Astrocyte of the hippocampus (primary cell): ENCODE data around the gene MYO3A.
"Not testable (repeated sequence)": the region's sequence is repeated elsewhere in the genome, so short reads cannot be mapped to it uniquely, and the experiment has no call there.

Source experiments
- DNase-seq: peaks from one replicate; pipeline ENCODE4 v3.0.0; 2011; ENCODE audit warnings: low read depth, low spot score

Gene MYO3A

GRCh38 chr10:26081459-26081858, 147.4 kb downstream of the MYO3A start:
- DNase-seq: no peak

DNA sequence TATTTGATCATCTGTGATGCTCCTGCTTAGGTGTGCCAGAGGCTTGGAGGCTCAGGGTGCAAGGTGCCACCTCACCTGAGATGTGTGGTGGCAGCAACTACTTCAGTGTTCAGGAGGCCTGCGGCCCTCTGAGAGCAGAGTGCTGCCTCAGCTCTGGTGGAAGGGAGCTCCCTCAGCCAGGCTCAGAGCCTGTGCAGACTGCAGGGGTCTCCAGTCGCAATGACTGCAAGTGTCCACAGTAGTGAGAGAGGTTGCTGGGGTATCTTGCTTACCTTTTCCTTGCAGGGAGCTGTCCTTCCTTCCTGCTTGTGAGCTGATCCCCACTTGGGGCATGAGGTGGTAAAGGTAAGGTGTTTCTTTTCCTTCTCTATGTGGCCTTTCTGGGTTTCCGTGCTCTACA, 151.5 kb downstream of the MYO3A start:
- no peak for DNase-seq

- no peak for DNase-seq
Measured at GRCh38 chr10:26087666-26088065, 153.6 kb downstream of the MYO3A start.

DNA sequence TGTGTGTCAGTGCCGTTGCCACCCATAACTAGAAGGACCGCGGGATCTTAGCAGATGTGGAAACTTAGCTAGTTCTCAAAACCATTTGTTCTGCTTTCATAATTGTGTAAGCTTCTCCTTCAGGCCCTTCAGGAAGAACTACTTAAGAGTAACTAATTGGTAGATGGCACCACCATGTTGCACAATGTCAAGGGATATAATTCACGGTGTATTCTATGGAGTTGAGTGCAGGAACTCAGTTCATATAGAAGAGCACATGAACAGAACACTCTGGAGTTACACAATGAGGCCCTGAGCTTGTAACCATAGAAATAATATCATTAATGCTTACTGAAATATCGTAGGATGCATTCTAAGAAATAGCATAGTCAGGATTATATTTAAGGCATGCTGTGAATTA, 156.0 kb downstream of the MYO3A start:
- no peak for DNase-seq

- no peak for DNase-seq
Measured at GRCh38 chr10:26090762-26091161, 156.7 kb downstream of the MYO3A start.

- DNase-seq: no peak
Measured at GRCh38 chr10:26093229-26093628, 159.2 kb downstream of the MYO3A start.

DNA sequence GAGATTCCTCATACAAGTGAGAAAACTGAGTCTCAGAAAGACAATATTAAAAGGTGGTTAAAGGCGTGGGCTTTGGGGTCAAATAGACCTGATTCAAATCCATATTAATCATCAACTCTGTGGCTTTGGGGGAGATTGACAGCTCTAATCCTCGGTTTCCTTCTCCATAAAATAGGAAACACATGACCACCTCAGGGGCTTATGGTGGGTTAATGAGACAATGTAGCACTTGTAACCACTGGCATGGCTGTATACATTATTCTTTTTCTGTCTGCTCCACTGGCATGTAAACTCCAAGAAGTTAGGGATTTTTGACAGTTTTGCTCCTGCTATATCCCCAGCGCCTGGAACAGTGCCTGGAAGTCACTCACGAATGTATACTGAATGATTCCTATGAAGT, 161.8 kb downstream of the MYO3A start:
- DNase-seq: no peak

GRCh38 chr10:26097549-26097948, 163.5 kb downstream of the MYO3A start:
- not testable (repeated sequence) for DNase-seq

- DNase-seq: no peak
Measured at GRCh38 chr10:26112532-26112931, 178.5 kb downstream of the MYO3A start.

- DNase-seq: peak; percentile 5
Measured at GRCh38 chr10:26138613-26139012, 204.6 kb downstream of the MYO3A start.

GRCh38 chr10:26156019-26156418, 222.0 kb downstream of the MYO3A start:
- no peak for DNase-seq

DNA sequence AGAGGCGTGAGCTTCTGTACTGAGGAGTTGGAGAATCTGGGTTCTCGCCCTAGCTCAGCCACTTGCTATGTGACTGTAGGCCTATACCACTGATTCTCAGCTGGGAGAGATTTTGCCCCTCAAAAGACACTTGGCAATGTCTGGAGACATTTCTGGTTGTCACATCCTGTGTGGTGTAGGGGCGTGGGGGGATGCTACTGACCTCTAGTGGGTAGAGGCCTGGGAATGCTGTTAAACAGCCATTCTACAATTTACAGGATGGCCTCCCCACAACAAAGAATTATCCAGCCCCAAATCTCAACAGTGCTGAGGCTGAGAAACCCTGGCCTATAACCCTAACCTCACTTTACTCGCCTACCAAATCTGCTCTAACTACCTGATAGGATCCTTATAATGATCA, 223.7 kb downstream of the MYO3A start:
- no peak for DNase-seq

DNA sequence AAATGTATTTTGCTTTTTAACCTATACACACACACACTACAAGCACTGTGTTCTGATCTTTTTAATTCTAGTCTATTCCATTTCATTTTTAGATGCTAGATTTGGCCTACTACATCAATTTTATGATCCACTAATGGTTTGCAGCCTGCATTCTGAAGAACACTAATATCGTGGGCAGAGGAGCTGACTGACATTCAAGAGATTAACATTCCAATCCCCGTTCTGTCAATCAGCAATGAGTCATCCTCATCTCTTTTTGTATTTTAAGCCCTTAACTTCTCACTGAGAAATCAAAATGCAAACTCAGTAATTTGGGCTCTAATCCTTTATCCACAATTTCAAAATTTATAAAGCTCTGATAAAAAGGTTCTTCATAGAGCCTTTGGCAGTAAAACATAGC, 235.4 kb downstream of the MYO3A start:
- peak; percentile 18 for DNase-seq

DNA sequence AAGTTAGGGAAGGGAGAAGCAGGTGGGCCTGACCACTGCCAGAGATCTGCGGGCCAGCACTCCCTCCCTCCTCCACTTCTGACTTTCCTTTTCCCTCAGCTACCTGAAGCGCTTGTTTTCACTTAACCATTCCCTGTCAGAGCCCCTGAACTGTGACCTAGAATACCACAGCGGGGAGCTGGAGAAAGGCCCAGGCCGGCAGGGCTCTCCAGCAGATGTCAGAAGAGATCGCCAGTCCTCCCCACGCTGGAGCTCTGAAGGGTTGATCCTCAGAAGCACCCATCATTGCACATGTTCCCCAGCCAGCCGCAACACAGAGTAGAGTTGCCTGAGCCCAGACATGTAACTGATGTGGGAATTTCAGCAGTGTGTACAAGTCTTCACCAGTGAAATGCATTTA, 238.1 kb downstream of the MYO3A start:
- peak; percentile 2 for DNase-seq

DNA sequence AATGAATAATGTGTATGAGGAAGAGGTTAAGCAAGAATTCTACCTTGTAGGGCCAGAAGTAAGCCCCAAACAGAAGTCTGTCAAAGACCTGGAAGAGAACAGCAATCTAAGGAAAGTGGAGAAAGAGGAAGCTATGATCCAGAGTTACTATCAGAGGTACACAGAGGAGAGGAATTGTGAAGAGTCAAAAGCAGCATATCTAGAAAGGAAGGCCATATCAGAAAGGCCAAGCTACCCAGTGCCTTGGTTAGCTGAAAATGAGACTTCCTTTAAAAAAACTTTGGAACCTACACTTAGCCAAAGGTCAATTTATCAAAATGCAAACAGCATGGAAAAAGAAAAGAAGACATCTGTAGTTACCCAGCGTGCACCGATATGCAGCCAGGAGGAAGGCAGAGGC, 239.8 kb downstream of the MYO3A start:
- DNase-seq: no peak

DNA sequence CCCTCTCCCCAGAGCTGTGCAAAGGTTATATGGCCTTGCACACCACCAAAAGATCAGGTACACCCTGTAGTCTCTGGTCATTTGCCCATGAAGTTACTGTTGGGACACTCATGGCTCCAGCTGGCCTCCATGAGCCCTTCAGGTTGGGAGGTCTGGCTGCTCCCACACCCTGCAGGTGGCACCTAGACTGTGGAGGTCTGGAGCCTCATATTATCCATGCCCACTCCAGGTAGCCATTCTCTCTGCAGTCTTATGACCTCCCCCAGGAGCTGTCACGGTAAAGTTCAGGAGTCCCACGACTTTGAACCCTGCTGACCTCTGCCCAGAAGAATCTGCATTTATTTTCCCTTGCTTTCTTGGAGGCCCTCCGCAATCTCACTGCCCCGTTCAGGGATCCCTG, 243.3 kb downstream of the MYO3A start:
- DNase-seq: no peak

GRCh38 chr10:26194275-26194674, 260.2 kb downstream of the MYO3A start:
- DNase-seq: no peak

GRCh38 chr10:26197248-26197647, 263.2 kb downstream of the MYO3A start:
- DNase-seq: no peak

- DNase-seq: no peak
Measured at GRCh38 chr10:26198119-26198518, 264.1 kb downstream of the MYO3A start.

DNA sequence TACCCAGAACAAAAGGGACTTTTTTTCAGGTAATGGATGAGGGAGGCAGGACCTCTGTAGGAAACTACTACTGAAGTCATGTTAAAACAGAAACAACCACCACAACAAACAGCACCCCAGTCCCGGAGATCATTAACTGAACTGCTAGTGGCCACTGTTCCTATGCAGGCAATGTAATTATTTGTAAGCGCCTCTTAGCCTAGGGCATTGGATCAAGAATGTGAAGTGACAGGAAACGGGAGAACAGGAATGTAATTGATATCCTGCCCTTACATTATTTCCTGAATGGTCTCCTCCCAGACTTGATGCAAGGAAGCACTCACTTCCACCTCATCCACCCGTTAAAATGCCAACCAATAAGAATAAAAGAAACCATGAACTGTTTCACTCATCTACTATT, 265.8 kb downstream of the MYO3A start:
- no peak for DNase-seq

- no peak for DNase-seq
Measured at GRCh38 chr10:26205223-26205622, 271.2 kb downstream of the MYO3A start.

DNA sequence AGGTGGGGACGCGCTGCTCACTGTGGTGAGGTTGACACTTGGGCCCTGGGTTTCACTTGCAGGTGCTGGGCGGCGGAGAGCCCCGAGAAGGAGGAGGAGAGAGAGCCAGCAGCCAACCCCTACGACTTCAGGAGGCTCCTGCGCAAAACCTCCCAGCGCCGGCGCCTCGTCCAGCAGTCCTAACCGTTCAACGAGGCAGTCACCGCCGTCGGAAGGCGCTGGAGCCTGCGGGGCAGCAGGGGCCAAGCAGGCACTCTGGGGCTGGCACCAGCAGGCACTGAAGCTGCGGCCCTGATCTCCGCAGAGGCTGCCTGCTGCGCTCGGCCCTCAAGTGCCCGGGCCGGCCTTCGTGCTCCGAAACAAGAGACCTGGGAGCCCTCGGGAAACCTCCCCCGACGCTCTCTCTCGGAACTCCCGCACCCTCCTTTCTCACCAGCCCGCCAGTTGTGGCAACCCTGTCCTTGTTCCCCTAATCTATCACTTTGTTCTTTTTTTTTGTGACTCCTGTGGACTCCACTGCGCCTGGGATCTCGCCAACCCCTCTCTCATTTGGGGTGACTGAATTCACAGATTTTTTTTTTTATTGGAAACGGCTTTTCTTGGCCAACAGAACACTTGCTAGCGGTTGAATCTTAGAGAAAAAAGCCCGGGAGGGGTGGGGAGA, 277.9 kb downstream of the MYO3A start:
- peak; percentile 9 for DNase-seq

- no peak for DNase-seq
Measured at GRCh38 chr10:26212511-26212910, 278.5 kb downstream of the MYO3A start.

DNA sequence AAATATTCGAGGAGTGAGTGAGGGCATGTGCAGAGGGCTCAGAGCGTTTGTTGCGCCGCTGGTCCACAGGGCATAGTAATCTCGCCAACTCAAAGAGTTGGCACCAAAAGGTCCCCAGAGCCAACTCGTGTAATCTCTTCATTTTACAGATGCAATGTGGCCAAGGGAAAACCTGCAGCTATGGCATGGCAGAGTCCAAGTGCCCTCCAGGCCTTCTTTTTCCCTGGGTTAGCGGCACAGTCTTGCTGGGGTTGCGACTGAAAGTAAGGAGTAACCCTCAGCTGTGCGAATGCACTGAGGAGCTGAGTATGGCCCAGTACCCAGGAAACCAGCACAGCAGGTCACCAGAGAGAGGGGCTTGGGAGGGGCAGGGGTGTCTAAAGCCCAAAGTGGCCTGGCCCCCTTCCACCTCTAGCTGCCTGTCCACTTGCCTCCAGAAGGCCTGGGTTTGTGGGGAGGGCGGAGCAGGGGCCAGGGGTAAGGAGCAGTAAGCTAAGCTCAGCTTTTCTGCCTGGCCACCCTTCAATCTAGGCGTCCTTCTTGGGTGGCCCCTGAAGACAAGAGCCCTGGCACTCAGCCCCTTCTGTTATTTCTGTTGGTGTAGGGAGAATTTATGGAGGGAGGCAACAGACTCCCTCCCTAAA, 279.2 kb downstream of the MYO3A start:
- no peak for DNase-seq
